HG02610 (cell line): ENCODE measurements around the gene TCEANC2.
"Not testable (repeated sequence)": the region's sequence is repeated elsewhere in the genome, so short reads cannot be mapped to it uniquely, and the experiment has no call there.

Source experiments
- ATAC-seq: cut with Tn5 transposase; IDR thresholded peaks from one replicate; pipeline ENCODE4 v1.9.1; 2021; ENCODE audit warnings: mild to moderate bottlenecking, moderate library complexity; ENCODE audit not compliant: unreplicated experiment

The TCEANC2 gene

GRCh38 chr1:54052934-54053744 lies at the start of gene TCEANC2, which contains the start of gene TMEM59:
TSS of gene TCEANC2 (plus strand) at chr1:54053608. CDS start at chr1:54054423, 815 bp downstream.
TSS of gene TMEM59 (minus strand) at chr1:54053204. CDS start at chr1:54053188, 16 bp downstream.
- peak; percentile 94 for ATAC-seq

DNA sequence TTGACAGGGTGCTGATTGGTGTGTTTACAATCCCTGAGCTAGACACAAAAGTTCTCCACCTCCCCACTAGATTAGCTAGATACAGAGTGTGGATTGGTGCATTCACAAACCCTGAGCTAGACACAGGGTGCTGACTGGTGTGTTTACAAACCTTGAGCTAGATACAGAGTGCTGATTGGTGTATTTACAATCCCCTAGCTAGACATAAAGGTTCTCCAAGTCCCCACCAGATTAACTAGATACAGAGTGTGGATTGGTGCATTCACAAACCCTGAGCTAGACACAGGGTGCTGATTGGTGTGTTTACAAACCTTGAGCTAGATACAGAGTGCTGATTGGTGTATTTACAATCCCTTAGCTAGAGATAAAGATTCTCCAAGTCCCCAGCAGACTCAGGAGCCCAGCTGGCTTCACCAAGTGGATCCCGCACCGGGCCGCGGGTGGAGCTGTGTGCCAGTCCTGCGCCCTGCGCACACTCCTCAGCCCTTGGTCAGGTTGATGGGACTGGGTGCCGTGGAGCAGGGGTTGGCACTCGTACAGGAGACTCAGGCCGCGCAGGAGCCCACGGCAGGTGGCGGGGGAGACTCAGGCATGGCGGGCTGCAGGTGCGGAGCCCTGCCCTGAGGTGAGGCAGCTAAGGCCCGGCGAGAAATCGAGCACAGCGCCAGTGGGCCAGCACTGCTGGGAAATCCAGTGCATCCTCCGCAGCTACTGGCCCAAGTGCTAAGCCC lies 49.5 kb upstream of the TCEANC2 start:
- not testable (repeated sequence) for ATAC-seq

DNA sequence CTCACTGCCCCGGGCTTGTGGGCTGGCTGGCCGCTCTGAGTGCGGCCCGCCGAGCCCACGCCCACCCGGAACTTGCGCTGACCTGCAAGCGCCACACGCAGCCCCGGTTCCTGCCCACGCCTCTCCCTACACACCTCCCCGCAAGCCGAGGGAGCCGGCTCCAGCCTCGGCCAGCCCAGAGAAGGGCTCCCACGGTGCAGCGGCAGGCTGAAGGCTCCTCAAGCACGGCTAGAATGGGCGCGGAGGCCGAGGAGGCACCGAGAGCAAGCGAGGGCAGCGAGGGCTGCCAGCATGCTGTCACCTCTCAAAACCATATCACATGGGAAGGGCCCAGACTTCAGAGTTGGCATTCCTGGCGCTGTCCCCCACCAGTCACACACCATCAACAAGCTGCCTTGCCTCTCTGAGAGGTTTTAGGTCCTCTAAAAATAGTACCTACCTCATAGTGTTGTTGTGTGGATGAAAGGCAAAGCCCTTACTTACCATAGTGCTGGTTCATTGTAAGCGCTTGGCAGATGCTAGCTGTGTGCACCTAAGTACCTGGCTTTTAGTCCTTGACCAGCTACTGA lies 48.8 kb upstream of the TCEANC2 start:
- ATAC-seq, result no peak

DNA sequence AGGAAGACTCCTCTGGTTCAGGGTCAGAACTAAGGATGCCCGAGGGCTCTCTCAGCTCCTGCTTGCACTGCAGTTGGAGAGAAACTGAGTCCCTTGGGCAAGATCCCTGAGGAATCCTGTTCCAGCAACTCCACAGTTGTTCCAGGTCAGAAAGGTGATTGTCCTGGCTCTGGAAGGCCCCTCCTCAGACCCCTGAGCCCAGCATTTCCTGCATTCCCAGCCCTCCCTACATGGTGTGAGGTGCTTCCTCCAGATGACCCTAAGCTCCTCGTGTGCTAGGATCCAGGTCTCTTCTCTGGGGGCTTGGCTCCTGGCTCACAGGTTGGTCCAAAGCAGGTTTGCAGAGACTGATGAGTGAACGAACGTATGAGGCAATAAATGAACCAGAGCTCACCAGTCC lies 46.9 kb upstream of the TCEANC2 start:
- no peak for ATAC-seq

DNA sequence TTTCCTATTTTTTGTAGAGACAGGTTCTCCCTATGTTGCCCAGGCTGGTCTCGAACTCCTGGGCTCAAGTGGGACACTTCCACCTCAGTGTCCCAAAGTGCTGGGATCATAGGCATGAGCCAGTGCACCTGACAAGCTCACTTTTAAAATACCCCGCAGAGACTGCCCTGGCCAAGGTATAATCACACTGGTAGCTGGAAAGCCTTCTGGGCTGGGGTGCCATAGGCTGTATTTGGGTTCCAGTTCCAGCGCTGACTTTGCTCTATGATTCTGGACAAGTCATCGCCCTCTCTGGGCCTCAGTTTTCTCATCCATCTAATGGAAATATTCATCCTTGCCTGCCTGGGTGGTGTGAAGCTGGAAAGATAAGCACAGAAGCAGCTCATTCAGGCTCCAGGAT lies 45.8 kb upstream of the TCEANC2 start:
- no peak for ATAC-seq

DNA sequence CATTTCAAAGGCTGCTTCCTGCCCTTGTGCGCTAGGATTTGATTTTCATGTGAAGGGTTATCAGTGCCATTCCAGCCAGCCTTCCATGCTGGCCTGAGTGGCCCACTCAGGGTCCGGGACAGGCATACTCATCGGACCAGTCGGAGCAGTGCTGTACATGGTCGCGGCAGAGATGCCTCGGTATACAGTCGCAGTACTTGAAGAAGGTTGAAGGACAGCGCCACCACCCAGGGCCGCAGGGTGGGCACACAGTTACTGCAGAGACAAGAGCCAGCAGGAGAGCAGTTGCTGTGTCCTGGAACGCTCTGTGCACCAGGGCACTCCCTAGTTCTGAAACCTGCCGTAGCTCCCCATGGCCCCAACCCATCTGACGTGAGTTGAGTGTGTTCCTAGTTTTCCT lies 44.5 kb upstream of the TCEANC2 start:
- ATAC-seq, result no peak

DNA sequence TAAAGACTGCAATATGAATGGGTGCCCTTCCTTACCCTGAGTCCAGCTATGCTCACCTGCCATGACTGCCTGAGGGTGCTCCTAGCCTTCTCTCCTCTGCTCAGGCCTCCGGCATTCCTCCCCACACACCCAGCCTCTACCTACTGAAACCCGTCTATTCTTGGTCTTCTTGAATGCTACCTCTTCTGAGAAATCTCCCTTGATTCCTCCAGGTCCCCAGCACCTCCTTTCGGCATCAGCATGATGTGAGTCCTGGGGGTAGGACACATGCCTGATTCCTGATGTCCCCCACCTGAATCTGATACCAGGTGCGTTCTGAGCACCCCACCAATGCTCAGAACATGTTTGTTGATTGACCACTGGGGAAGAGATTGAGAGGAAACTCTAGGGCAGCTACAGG lies 44.0 kb upstream of the TCEANC2 start:
- ATAC-seq, result no peak

- ATAC-seq, result no peak
Measured at GRCh38 chr1:54010415-54011117, 42.8 kb upstream of the TCEANC2 start.

GRCh38 chr1:54011316-54012007 lies 41.9 kb upstream of the TCEANC2 start:
- no peak for ATAC-seq

DNA sequence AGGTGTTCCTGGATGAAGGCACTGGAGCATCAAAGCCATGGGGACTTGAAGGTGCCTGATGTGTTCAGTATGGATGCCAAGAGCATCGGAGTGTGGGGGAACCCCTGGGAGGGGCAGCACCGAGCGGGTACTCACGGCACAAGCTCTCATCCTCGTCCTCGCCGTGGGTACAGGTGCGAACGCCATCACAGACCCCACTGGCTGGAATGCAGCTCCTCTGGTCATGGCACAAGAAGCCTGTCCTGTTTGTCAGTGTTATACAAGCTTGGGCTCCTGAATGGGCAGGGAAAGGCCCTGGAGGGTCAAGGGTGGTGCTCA lies 41.4 kb upstream of the TCEANC2 start:
- ATAC-seq, result no peak

DNA sequence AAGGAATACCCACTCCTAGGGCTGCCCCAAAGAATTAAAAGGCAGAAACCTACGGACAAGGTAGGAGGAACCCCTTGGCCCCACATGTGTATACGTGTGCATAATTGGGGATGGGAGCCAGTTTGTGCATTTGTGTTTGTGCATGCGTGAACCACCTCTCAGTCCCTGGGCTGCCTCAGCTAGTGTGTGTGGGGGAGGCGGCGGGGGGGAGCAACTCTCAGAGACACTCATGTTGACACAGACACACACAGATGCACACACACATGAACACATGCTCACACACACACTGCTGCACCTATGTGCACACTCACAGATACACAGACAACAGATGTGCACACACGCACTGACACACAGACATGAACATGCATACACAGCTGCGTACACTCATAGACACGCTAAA lies 40.5 kb upstream of the TCEANC2 start:
- no peak for ATAC-seq

DNA sequence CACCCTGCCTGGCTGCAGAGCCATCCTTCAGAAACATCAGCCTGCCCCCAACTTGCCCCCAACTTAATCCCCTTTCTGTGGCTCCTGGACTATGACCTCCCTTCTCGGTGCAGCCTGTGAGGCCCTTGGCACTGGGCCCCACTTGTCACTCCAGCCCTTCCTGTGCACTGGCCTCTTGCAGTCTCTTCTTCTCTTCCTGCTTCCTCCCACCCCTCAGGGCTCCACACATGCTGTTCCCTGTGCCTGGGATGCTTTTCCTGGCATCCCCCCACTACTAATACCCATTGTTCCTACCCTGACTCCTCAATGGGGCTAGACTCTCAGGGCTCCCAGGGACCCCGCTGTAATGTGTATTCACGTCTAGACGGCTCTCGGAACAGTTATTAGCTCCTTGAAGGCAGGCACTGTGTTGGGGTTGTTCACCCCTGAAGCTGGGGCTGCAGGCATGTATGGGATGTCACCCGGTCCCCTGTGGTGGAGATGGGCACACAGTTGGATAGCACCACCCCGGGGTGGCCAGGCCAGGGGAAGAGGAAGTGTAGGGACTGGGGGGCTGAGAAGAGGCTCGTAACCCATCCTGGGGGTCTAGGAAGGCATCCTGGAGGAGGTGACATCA lies 39.9 kb upstream of the TCEANC2 start:
- no peak for ATAC-seq

- ATAC-seq, result no peak
Measured at GRCh38 chr1:54014009-54014629, 39.3 kb upstream of the TCEANC2 start.

DNA sequence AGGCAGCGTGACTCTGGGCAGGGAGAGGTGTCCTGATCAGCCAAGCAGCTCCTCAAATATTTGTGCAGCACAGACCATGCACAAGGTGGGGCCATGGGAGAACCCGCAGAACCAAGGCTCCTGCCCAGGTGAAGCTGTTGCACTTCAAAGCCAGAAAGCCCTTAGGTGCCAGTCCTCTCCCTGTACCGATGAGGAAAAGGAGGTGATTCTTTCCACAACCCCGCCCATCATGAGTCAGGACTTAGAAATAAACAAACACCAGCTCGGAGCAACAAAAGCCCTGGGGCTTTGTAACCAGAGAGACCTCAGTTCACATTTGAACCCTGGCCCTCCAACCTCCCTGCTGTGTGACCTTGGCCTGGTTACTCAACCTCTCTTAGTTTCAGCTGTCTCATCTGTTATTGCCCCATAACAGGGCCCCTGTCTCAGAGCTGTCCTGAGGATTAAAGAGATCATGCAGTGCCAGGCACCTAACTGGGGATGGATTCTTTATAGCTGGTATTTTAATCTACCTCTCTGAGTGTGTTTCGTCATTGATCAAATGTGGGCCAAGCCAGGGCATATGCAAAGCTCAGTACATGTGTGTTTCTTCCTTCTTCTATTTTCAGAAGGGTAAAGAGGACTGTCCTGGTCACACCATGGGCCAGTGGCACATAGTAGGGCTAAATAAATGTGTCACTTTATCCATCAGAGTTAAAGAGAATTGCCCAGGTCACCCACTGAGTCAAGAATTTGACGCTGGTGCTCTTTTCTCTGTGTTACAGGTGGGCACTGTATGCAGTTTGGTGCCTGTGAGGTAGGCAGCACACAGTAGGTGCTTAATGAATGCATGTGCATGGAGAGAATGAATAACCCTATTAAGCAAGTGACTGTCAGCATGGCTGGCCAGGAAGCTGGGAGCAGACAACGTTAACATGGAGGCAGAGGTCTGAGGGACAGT lies 36.8 kb upstream of the TCEANC2 start:
- no peak for ATAC-seq

- no peak for ATAC-seq
Measured at GRCh38 chr1:54017979-54018378, 35.4 kb upstream of the TCEANC2 start, which contains the start of gene LDLRAD1. TSS of gene LDLRAD1 (minus strand) at chr1:54018186. CDS start at chr1:54018112, 74 bp downstream.

DNA sequence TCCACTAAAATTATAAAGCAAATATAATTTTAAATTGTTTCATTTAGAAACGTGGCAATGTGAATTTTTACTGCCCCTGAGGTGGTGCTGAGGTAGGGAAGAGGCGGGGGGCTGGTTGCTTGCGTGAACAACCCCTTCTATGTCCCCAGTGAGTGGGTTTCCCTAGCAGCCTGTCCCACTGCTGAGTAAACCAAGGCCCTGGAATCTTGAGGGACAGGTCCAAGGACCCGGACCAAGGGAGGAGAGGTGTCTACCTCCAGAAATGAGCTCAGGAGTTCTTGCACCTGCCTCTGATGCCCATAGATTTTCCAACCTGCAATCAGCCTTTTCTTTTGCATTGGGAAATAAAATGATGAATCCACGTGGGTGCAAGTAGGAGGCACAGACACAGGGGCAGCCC lies 34.8 kb upstream of the TCEANC2 start:
- ATAC-seq, result no peak

- ATAC-seq, result not testable (repeated sequence)
Measured at GRCh38 chr1:54019562-54020176, 33.7 kb upstream of the TCEANC2 start.

DNA sequence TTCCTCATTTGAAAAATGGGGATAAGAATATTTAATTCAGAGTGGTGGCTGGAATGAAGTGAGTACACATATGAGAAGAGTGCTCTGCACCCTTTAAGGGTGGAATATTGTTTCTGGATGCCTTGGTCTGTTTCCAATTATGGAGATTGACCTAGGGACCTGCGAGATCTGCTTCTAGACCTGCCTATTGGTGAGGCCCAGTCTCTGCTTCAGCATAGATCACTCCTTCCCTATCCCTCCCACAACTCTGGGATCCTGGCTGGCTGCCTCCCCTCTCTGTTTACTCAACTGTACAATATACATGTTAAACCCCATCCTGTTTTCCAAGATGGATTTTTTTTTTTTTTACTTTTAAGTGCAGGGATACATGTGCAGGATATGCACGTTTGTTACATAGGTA lies 29.1 kb upstream of the TCEANC2 start:
- no peak for ATAC-seq
